ENCODE data around the gene ENG. TPM values are rescaled to one million over a fixed set of nuclear protein-coding genes. Genes with fewer than 3 reads are reported as not detected.

The ENG gene
- total RNA-seq, 1 donor, result 60.8 TPM

DNA sequence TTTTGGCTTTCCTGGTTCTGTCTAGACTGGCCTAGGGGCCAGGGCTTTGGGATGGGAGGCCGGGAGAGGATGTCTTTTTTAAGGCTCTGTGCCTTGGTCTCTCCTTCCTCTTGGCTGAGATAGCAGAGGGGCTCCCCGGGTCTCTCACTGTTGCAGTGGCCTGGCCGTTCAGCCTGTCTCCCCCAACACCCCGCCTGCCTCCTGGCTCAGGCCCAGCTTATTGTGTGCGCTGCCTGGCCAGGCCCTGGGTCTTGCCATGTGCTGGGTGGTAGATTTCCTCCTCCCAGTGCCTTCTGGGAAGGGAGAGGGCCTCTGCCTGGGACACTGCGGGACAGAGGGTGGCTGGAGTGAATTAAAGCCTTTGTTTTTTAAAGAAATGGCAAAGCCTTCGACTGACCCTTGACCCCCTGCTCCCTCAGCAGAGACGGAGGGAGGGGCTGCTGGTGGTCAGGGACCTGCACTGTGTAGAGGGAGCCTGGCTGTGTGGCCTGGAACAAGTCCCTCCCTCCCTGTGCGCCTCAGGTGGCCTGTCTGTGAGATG lies 40.7 kb downstream of the ENG start:
- peak; percentile 74 for DNase-seq (ENCODE audit: insufficient read length, low spot score, missing footprints)
- Histone ChIP-seq H3K4me1 (ENCODE audit: insufficient read depth, low read length) (no peaks in the 10 kb centered on the region), H4K20me1 (ENCODE audit: insufficient read depth, low read length) (peaks cover 20% of the 10 kb centered on the region), H3K36me3 (ENCODE audit: insufficient read depth, low read length) (peaks cover 81% of the 10 kb centered on the region), H2AFZ (ENCODE audit: low read length) (no peak overlapping the region), H3K27ac (ENCODE audit: low read depth, low read length) (no peak overlapping the region), H3K4me3 (ENCODE audit: insufficient read depth, low read length) (no peak overlapping the region), H3K27me3 (ENCODE audit: insufficient read depth, low read length) (no peaks in the 10 kb centered on the region), H3K79me2 (ENCODE audit: insufficient read depth, low read length) (peaks cover 2% of the 10 kb centered on the region), H3K4me2 (ENCODE audit: insufficient read depth, low read length) (no peak overlapping the region), H3K9me3 (ENCODE audit: low read depth, low read length) (no peaks in the 10 kb centered on the region)
- TF ChIP-seq, protein P1, sequence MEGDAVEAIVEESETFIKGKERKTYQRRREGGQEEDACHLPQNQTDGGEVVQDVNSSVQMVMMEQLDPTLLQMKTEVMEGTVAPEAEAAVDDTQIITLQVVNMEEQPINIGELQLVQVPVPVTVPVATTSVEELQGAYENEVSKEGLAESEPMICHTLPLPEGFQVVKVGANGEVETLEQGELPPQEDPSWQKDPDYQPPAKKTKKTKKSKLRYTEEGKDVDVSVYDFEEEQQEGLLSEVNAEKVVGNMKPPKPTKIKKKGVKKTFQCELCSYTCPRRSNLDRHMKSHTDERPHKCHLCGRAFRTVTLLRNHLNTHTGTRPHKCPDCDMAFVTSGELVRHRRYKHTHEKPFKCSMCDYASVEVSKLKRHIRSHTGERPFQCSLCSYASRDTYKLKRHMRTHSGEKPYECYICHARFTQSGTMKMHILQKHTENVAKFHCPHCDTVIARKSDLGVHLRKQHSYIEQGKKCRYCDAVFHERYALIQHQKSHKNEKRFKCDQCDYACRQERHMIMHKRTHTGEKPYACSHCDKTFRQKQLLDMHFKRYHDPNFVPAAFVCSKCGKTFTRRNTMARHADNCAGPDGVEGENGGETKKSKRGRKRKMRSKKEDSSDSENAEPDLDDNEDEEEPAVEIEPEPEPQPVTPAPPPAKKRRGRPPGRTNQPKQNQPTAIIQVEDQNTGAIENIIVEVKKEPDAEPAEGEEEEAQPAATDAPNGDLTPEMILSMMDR (IDR thresholded peaks at IDR 0.05; ENCODE audit: extremely low read depth, low read depth, low read length), result no peak

DNA sequence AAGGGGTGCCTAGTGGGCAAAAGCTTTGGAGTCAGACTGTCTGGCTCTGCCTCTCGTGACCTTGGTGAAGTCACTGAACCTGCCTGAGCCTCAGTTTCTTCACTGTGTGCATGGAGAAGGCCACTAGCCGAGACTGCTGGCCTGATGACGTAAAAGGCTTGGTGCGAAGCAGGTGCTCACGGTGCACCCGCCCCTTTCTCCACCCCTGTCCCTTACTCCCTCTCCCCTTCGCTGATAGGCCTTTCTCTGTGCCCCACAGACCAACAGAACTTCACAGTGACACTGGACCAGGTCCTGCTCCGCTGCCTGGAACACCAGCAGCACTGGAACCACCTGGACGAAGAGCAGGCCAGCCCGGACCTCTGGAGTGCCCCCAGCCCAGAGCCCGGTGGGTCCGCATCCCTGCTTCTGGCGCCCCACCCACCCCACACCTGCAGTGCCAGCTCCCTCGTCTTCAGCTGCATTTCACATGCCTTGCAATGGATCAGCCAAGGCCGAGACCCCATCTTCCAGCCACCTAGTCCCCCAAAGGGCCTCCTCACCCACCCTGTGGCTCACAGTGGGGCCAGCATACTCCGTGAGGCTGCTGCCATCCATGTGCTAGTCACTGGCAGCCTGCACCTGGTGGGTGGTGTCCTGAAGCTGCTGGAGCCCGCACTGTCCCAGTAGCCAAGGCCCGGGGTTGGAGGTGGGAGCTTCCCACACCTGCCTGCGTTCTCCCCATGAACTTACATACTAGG lies 41.4 kb downstream of the ENG start:
- Histone ChIP-seq H3K4me1 (ENCODE audit: insufficient read depth, low read length) (no peaks in the 10 kb centered on the region), H4K20me1 (ENCODE audit: insufficient read depth, low read length) (peaks cover 20% of the 10 kb centered on the region), H3K9me3 (ENCODE audit: low read depth, low read length) (no peaks in the 10 kb centered on the region), H3K36me3 (ENCODE audit: insufficient read depth, low read length) (peaks cover 81% of the 10 kb centered on the region), H3K27ac (ENCODE audit: low read depth, low read length) (no peak overlapping the region), H2AFZ (ENCODE audit: low read length) (no peak overlapping the region), H3K4me3 (ENCODE audit: insufficient read depth, low read length) (no peak overlapping the region), H3K27me3 (ENCODE audit: insufficient read depth, low read length) (no peaks in the 10 kb centered on the region), H3K4me2 (ENCODE audit: insufficient read depth, low read length) (no peak overlapping the region), H3K79me2 (ENCODE audit: insufficient read depth, low read length) (peaks cover 6% of the 10 kb centered on the region)
- TF ChIP-seq, protein P1 (IDR thresholded peaks at IDR 0.05; ENCODE audit: extremely low read depth, low read depth, low read length), result no peak
- DNase-seq (ENCODE audit: insufficient read length, low spot score, missing footprints), result peak; percentile 59

DNA sequence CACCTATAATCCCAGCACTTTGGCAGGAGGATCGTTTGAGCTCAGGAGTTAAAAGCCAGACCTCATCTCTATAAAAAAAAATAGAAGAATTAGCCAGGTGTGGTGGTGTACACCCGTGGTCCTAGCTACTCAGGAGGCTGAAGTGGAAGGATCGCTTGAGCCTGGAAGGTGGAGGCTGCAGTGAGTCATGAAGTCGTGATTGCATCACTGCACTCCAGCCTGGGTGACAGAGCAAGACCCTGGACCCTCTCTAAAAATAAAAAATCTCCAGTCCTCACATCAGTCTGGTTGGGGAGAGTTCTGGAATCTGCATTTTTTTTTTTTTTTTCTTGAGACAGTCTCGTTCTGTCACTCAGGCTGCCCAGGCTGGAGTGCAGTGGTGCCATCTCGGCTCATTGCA lies 42.4 kb downstream of the ENG start:
- Histone ChIP-seq H3K4me2 (ENCODE audit: insufficient read depth, low read length) (no peak overlapping the region), H3K4me3 (ENCODE audit: insufficient read depth, low read length) (no peak overlapping the region), H2AFZ (ENCODE audit: low read length) (no peak overlapping the region), H4K20me1 (ENCODE audit: insufficient read depth, low read length) (peaks cover 25% of the 10 kb centered on the region), H3K9me3 (ENCODE audit: low read depth, low read length) (no peaks in the 10 kb centered on the region), H3K36me3 (ENCODE audit: insufficient read depth, low read length) (peaks cover 81% of the 10 kb centered on the region), H3K27ac (ENCODE audit: low read depth, low read length) (no peak overlapping the region), H3K79me2 (ENCODE audit: insufficient read depth, low read length) (peaks cover 14% of the 10 kb centered on the region), H3K4me1 (ENCODE audit: insufficient read depth, low read length) (no peaks in the 10 kb centered on the region), H3K27me3 (ENCODE audit: insufficient read depth, low read length) (no peaks in the 10 kb centered on the region)
- TF ChIP-seq, protein P1 (IDR thresholded peaks at IDR 0.05; ENCODE audit: extremely low read depth, low read depth, low read length), result no peak
- no peak for DNase-seq (ENCODE audit: insufficient read length, low spot score, missing footprints)

DNA sequence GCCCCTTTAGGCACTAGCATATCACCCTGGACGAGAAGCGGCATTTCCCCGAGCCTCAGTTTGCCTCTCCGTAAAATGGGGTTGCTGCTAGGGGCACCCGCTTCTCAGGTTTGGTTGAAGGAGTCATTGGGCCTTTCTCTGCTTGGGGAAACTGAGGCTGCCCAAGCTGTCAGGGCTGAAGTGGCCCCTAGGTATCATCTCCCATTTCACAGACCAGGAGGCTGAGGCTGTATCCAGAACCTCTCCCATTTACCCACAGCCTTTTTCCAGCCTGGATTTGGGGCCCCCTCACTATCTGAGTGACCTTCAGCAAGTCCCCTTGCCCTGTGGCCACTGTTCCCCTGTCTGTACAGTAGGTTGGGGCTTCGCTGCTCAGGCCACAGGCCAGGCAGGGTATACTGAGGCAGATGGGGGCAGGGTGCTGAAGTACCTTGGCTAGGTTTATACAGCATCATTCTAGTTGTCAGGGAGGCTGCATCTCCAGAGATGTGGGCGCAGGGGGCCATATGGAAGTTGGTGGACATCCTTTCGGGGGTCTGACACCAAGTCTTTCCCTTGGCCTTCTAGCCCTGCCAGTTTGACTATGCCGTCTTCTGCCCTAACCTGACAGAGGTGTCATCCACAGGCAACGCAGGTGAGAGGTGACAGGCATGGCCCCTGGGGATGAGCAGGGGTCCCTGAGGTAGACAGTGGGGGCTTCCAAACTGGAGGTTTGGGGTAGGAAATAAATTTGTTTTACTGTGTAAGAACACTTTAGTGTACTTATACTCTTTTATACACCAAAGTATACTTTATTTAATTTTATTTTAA lies 43.9 kb downstream of the ENG start:
- Histone ChIP-seq H2AFZ (ENCODE audit: low read length) (no peak overlapping the region), H3K36me3 (ENCODE audit: insufficient read depth, low read length) (peaks cover 79% of the 10 kb centered on the region), H4K20me1 (ENCODE audit: insufficient read depth, low read length) (peaks cover 23% of the 10 kb centered on the region), H3K9me3 (ENCODE audit: low read depth, low read length) (no peaks in the 10 kb centered on the region), H3K4me3 (ENCODE audit: insufficient read depth, low read length) (no peak overlapping the region), H3K4me1 (ENCODE audit: insufficient read depth, low read length) (no peaks in the 10 kb centered on the region), H3K27ac (ENCODE audit: low read depth, low read length) (no peak overlapping the region), H3K27me3 (ENCODE audit: insufficient read depth, low read length) (no peaks in the 10 kb centered on the region), H3K4me2 (ENCODE audit: insufficient read depth, low read length) (no peak overlapping the region), H3K79me2 (ENCODE audit: insufficient read depth, low read length) (peaks cover 28% of the 10 kb centered on the region)
- peak; percentile 76 for DNase-seq (ENCODE audit: insufficient read length, low spot score, missing footprints)
- TF ChIP-seq, protein P1 (IDR thresholded peaks at IDR 0.05; ENCODE audit: extremely low read depth, low read depth, low read length), result no peak
